ENCODE data around the gene VPS41. TPM values are rescaled to one million over a fixed set of nuclear protein-coding genes. Genes with fewer than 3 reads are reported as not detected.

The VPS41 gene
- total and polyA plus RNA-seq, 10 donors, result 11.2 to 97.4 (median 66.2) TPM

GRCh38 chr7:38773430-38773829 is 135.6 kb downstream of the VPS41 start:
- intact Hi-C loops (cut with DNase I; ENCODE audit: low total_unique reads), result no loop called here
- Histone ChIP-seq H3K27me3 (replicated peaks in 1 of 7) (no peaks in the 10 kb centered on the region), H3K4me3 (no peak overlapping the region), H3K27ac (peak overlapping the region in 2 of 8 donors; percentile 15 to 35), H3K9me3 (no peaks in the 10 kb centered on the region), H3K36me3 (peaks cover 0 to 92% (median 24%) of the 10 kb centered on the region in 6 donors), H3K4me1 (no peaks in the 10 kb centered on the region)
- 48 to 50% (median 49%) methylated on average over 2 of the region's 2 CpGs for WGBS, 5 donors
- TF ChIP-seq POLR2A (IDR thresholded peaks at IDR 0.05) (no peak), POLR2AphosphoS5 (IDR thresholded peaks at IDR 0.05) (no peak), CTCF (IDR thresholded peaks at IDR 0.05 in 8 of 11, conservative IDR thresholded peaks at IDR 0.05 in 3 of 11) (no peak)
- no peak for DNase-seq

- intact Hi-C loops (cut with DNase I; ENCODE audit: low total_unique reads), result no loop called here
- DNase-seq, result no peak
- TF ChIP-seq CTCF (IDR thresholded peaks at IDR 0.05 in 8 of 11, conservative IDR thresholded peaks at IDR 0.05 in 3 of 11) (no peak), POLR2A (IDR thresholded peaks at IDR 0.05) (no peak), POLR2AphosphoS5 (IDR thresholded peaks at IDR 0.05) (no peak)
- Histone ChIP-seq H3K27ac (no peak overlapping the region), H3K4me1 (no peaks in the 10 kb centered on the region), H3K27me3 (replicated peaks in 1 of 7) (no peaks in the 10 kb centered on the region), H3K9me3 (no peaks in the 10 kb centered on the region), H3K36me3 (peaks cover 4 to 95% (median 51%) of the 10 kb centered on the region in 6 donors), H3K4me3 (no peak overlapping the region)
- 88 to 93% (median 91%) methylated on average over 2 of the region's 2 CpGs for WGBS, 5 donors
Measured at GRCh38 chr7:38760226-38760625, 148.8 kb downstream of the VPS41 start.

GRCh38 chr7:38759028-38759427 is 150.0 kb downstream of the VPS41 start:
- no peaks in the 10 kb centered on the region for H3K27me3 ChIP-seq (replicated peaks in 1 of 7)
- no peak overlapping the region for H3K27ac ChIP-seq
- no peak overlapping the region for H3K4me3 ChIP-seq
- no peak for DNase-seq
- WGBS, 5 donors, result 93 to 98% (median 95%) methylated on average over 2 of the region's 2 CpGs
- H3K36me3 ChIP-seq, result peaks cover 4 to 95% (median 58%) of the 10 kb centered on the region in 6 donors
- TF ChIP-seq POLR2AphosphoS5 (IDR thresholded peaks at IDR 0.05) (no peak), POLR2A (IDR thresholded peaks at IDR 0.05) (no peak), CTCF (IDR thresholded peaks at IDR 0.05 in 8 of 11, conservative IDR thresholded peaks at IDR 0.05 in 3 of 11) (no peak)
- H3K9me3 ChIP-seq, result no peaks in the 10 kb centered on the region
- H3K4me1 ChIP-seq, result no peaks in the 10 kb centered on the region
- intact Hi-C loops (cut with DNase I; ENCODE audit: low total_unique reads), result no loop called here

- TF ChIP-seq CTCF (IDR thresholded peaks at IDR 0.05 in 8 of 11, conservative IDR thresholded peaks at IDR 0.05 in 3 of 11), result no peak
- no peak for DNase-seq
- H3K4me3 ChIP-seq, result no peak overlapping the region
- H3K27ac ChIP-seq, result no peak overlapping the region
- intact Hi-C loops (cut with DNase I; ENCODE audit: low total_unique reads), result no loop called here
- no peaks in the 10 kb centered on the region for H3K27me3 ChIP-seq (replicated peaks in 1 of 7)
- peaks cover 4 to 95% (median 59%) of the 10 kb centered on the region in 6 donors for H3K36me3 ChIP-seq
- H3K9me3 ChIP-seq, result no peaks in the 10 kb centered on the region
- 95 to 98% (median 96%) methylated on average over 3 of the region's 3 CpGs for WGBS, 5 donors
- H3K4me1 ChIP-seq, result no peaks in the 10 kb centered on the region
Measured at GRCh38 chr7:38757931-38758330, 151.1 kb downstream of the VPS41 start.
